ENCODE measurements around the gene LRRC49.
"Not testable (repeated sequence)": the region's sequence is repeated elsewhere in the genome, so short reads cannot be mapped to it uniquely, and the experiment has no call there.

The LRRC49 gene

GRCh38 chr15:70923311-70924080, 30.9 kb downstream of the LRRC49 start:
- Histone ChIP-seq H3K27me3 (ENCODE audit: control insufficient read depth, insufficient read depth, low read length) (no peaks in the 10 kb centered on the region), H3K9ac (ENCODE audit: low read depth, low read length) (no peak overlapping the region), H3K4me3 (ENCODE audit: low read depth, low read length) (no peak overlapping the region), H3K36me3 (ENCODE audit: control insufficient read depth, insufficient read depth, low read length) (no peaks in the 10 kb centered on the region), H3K4me1 (ENCODE audit: control insufficient read depth, insufficient read depth, low read length) (no peaks in the 10 kb centered on the region), H3K27ac (ENCODE audit: low read depth, low read length) (no peak overlapping the region), H3K9me3 (ENCODE audit: control insufficient read depth, insufficient read depth, low read length) (no peaks in the 10 kb centered on the region)

DNA sequence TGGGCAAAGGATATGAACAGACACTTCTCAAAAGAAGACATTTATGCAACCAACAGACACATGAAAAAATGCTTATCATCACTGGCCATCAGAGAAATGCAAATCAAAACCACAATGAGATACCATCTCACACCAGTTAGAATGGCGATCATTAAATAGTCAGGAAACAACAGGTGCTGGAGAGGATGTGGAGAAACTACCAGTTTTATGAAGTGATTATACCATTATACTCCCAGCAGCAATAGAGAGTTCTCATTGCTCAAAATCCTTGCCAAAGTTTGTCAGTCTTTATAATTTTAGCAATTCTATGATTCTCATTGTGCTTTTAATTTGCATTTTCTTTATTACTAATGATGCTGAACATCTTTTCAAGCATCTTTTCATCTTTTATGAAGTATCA, 34.3 kb downstream of the LRRC49 start:
- not testable (repeated sequence) for H3K9ac ChIP-seq (ENCODE audit: low read depth, low read length); H3K27ac ChIP-seq (ENCODE audit: low read depth, low read length); H3K4me3 ChIP-seq (ENCODE audit: low read depth, low read length); H3K4me1 ChIP-seq (ENCODE audit: control insufficient read depth, insufficient read depth, low read length); H3K27me3 ChIP-seq (ENCODE audit: control insufficient read depth, insufficient read depth, low read length); H3K9me3 ChIP-seq (ENCODE audit: control insufficient read depth, insufficient read depth, low read length); H3K36me3 ChIP-seq (ENCODE audit: control insufficient read depth, insufficient read depth, low read length)

- Histone ChIP-seq H3K9ac (ENCODE audit: low read depth, low read length) (no peak overlapping the region), H3K4me3 (ENCODE audit: low read depth, low read length) (no peak overlapping the region), H3K9me3 (ENCODE audit: control insufficient read depth, insufficient read depth, low read length) (no peaks in the 10 kb centered on the region), H3K36me3 (ENCODE audit: control insufficient read depth, insufficient read depth, low read length) (no peaks in the 10 kb centered on the region), H3K27me3 (ENCODE audit: control insufficient read depth, insufficient read depth, low read length) (no peaks in the 10 kb centered on the region), H3K27ac (ENCODE audit: low read depth, low read length) (no peak overlapping the region), H3K4me1 (ENCODE audit: control insufficient read depth, insufficient read depth, low read length) (no peaks in the 10 kb centered on the region)
These were observed 39.2 kb downstream of the LRRC49 start for GRCh38 chr15:70931821-70932220.

DNA sequence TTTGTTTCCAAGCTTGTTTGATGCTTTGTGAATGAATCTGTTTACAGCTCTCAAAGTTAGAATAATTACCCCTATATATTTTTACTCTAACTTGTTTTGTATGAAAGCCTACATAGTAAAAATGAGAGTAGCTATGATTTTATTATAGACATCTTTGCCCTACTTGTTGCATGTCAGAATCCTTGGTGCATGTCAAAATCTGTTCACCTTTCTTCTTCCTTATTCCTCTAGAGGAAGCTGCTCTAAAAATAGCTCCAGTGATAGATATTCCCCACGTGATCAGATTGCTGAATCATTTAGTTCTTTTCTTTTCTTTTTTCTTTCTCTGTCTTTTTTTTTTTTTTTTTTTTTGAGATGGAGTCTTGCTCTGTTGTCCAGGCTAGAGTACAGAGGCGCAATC, 39.8 kb downstream of the LRRC49 start:
- H3K4me3 ChIP-seq (ENCODE audit: low read depth, low read length), result no peak overlapping the region
- H3K9me3 ChIP-seq (ENCODE audit: control insufficient read depth, insufficient read depth, low read length), result no peaks in the 10 kb centered on the region
- H3K9ac ChIP-seq (ENCODE audit: low read depth, low read length), result no peak overlapping the region
- H3K27ac ChIP-seq (ENCODE audit: low read depth, low read length), result no peak overlapping the region
- no peaks in the 10 kb centered on the region for H3K4me1 ChIP-seq (ENCODE audit: control insufficient read depth, insufficient read depth, low read length)
- H3K36me3 ChIP-seq (ENCODE audit: control insufficient read depth, insufficient read depth, low read length), result no peaks in the 10 kb centered on the region
- H3K27me3 ChIP-seq (ENCODE audit: control insufficient read depth, insufficient read depth, low read length), result no peaks in the 10 kb centered on the region

GRCh38 chr15:70933411-70933810, 40.8 kb downstream of the LRRC49 start:
- H3K27me3 ChIP-seq (ENCODE audit: control insufficient read depth, insufficient read depth, low read length), result no peaks in the 10 kb centered on the region
- H3K4me3 ChIP-seq (ENCODE audit: low read depth, low read length), result no peak overlapping the region
- H3K9ac ChIP-seq (ENCODE audit: low read depth, low read length), result no peak overlapping the region
- H3K27ac ChIP-seq (ENCODE audit: low read depth, low read length), result no peak overlapping the region
- H3K4me1 ChIP-seq (ENCODE audit: control insufficient read depth, insufficient read depth, low read length), result no peaks in the 10 kb centered on the region; the same call in 1 of the 2 replicates
- H3K9me3 ChIP-seq (ENCODE audit: control insufficient read depth, insufficient read depth, low read length), result no peaks in the 10 kb centered on the region
- no peaks in the 10 kb centered on the region for H3K36me3 ChIP-seq (ENCODE audit: control insufficient read depth, insufficient read depth, low read length)

- Histone ChIP-seq H3K4me1 (ENCODE audit: control insufficient read depth, insufficient read depth, low read length) (peaks cover 3% of the 10 kb centered on the region; the same call in 1 of the 2 replicates), H3K9ac (ENCODE audit: low read depth, low read length) (no peak overlapping the region), H3K27ac (ENCODE audit: low read depth, low read length) (no peak overlapping the region), H3K9me3 (ENCODE audit: control insufficient read depth, insufficient read depth, low read length) (no peaks in the 10 kb centered on the region), H3K4me3 (ENCODE audit: low read depth, low read length) (no peak overlapping the region), H3K36me3 (ENCODE audit: control insufficient read depth, insufficient read depth, low read length) (no peaks in the 10 kb centered on the region), H3K27me3 (ENCODE audit: control insufficient read depth, insufficient read depth, low read length) (no peaks in the 10 kb centered on the region)
These were observed 43.0 kb downstream of the LRRC49 start for GRCh38 chr15:70935631-70936030.

DNA sequence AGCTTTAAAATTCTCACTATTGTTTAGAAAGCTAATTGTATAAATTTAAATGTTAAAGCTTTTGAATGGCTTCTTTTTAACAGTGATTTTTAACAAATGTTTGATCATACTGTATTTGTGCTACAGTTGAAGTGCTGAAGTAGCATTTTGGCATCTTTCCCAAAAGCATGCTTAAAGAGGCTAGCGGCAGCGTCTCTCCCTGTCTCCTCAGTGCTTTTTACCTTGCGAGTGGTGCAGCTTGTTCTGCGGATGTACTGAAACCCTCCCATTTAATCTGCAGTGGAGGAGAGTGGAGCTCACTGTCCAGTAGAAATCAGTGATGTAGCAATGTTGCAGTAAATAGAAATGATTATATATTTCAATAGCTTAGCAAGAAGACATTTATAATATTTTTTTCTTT, 43.7 kb downstream of the LRRC49 start:
- no peak overlapping the region for H3K4me3 ChIP-seq (ENCODE audit: low read depth, low read length)
- no peaks in the 10 kb centered on the region for H3K9me3 ChIP-seq (ENCODE audit: control insufficient read depth, insufficient read depth, low read length)
- peaks cover 4% of the 10 kb centered on the region; the same call in 1 of the 2 replicates for H3K4me1 ChIP-seq (ENCODE audit: control insufficient read depth, insufficient read depth, low read length)
- H3K27me3 ChIP-seq (ENCODE audit: control insufficient read depth, insufficient read depth, low read length), result no peaks in the 10 kb centered on the region
- no peak overlapping the region for H3K9ac ChIP-seq (ENCODE audit: low read depth, low read length)
- H3K36me3 ChIP-seq (ENCODE audit: control insufficient read depth, insufficient read depth, low read length), result no peaks in the 10 kb centered on the region
- no peak overlapping the region for H3K27ac ChIP-seq (ENCODE audit: low read depth, low read length)

GRCh38 chr15:70943285-70943684, 50.7 kb downstream of the LRRC49 start:
- H3K9ac ChIP-seq (ENCODE audit: low read depth, low read length); H3K4me3 ChIP-seq (ENCODE audit: low read depth, low read length); H3K36me3 ChIP-seq (ENCODE audit: control insufficient read depth, insufficient read depth, low read length); H3K27ac ChIP-seq (ENCODE audit: low read depth, low read length); H3K9me3 ChIP-seq (ENCODE audit: control insufficient read depth, insufficient read depth, low read length); H3K27me3 ChIP-seq (ENCODE audit: control insufficient read depth, insufficient read depth, low read length); H3K4me1 ChIP-seq (ENCODE audit: control insufficient read depth, insufficient read depth, low read length): not testable (repeated sequence)

GRCh38 chr15:70947351-70948335, 55.0 kb downstream of the LRRC49 start:
- Histone ChIP-seq H3K4me1 (ENCODE audit: control insufficient read depth, insufficient read depth, low read length) (no peaks in the 10 kb centered on the region), H3K4me3 (ENCODE audit: low read depth, low read length) (no peak overlapping the region), H3K36me3 (ENCODE audit: control insufficient read depth, insufficient read depth, low read length) (no peaks in the 10 kb centered on the region), H3K27ac (ENCODE audit: low read depth, low read length) (no peak overlapping the region), H3K9ac (ENCODE audit: low read depth, low read length) (no peak overlapping the region), H3K9me3 (ENCODE audit: control insufficient read depth, insufficient read depth, low read length) (no peaks in the 10 kb centered on the region), H3K27me3 (ENCODE audit: control insufficient read depth, insufficient read depth, low read length) (no peaks in the 10 kb centered on the region)

DNA sequence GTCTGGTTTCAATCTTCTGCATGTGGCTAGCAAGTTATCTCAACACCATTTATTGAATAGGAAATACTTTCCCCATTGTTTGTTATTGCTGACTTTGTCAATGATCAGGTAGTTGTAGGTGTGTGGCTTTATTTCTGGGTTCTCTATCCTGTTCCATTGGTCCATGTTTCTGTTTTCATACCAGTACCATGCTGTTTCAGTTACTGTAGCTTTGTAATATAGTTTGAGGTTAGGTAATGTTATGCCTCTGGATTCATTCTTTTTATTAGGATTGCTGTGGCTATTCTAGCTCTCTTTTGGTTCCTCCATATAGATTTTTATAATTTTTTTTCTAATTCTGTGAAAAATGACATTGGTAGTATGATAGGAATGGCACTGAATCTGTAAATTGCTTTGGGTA, 58.3 kb downstream of the LRRC49 start:
- H3K9me3 ChIP-seq (ENCODE audit: control insufficient read depth, insufficient read depth, low read length), result no peaks in the 10 kb centered on the region
- H3K27me3 ChIP-seq (ENCODE audit: control insufficient read depth, insufficient read depth, low read length), result no peaks in the 10 kb centered on the region
- H3K4me3 ChIP-seq (ENCODE audit: low read depth, low read length), result no peak overlapping the region
- no peak overlapping the region for H3K9ac ChIP-seq (ENCODE audit: low read depth, low read length)
- no peaks in the 10 kb centered on the region for H3K36me3 ChIP-seq (ENCODE audit: control insufficient read depth, insufficient read depth, low read length)
- H3K4me1 ChIP-seq (ENCODE audit: control insufficient read depth, insufficient read depth, low read length), result no peaks in the 10 kb centered on the region
- H3K27ac ChIP-seq (ENCODE audit: low read depth, low read length), result no peak overlapping the region

- Histone ChIP-seq H3K9me3 (ENCODE audit: control insufficient read depth, insufficient read depth, low read length) (no peaks in the 10 kb centered on the region), H3K27me3 (ENCODE audit: control insufficient read depth, insufficient read depth, low read length) (no peaks in the 10 kb centered on the region), H3K4me3 (ENCODE audit: low read depth, low read length) (no peak overlapping the region), H3K27ac (ENCODE audit: low read depth, low read length) (no peak overlapping the region), H3K4me1 (ENCODE audit: control insufficient read depth, insufficient read depth, low read length) (no peaks in the 10 kb centered on the region), H3K36me3 (ENCODE audit: control insufficient read depth, insufficient read depth, low read length) (no peaks in the 10 kb centered on the region), H3K9ac (ENCODE audit: low read depth, low read length) (no peak overlapping the region)
These were observed 61.5 kb downstream of the LRRC49 start for GRCh38 chr15:70954171-70954570.
